Spleen (tissue), 7 donors: ENCODE results near the gene SAP30BP.

ENCODE experiments used
- CTCF ChIP-seq, 11 experiments: fragments of 200-600 bp in 7 of 11; fragments of 450-650 bp in 4 of 11; sonication (generic) in 4 of 11; IDR thresholded peaks in 8 of 11; conservative IDR thresholded peaks in 3 of 11; 1 replicate in 7 of 11; 2 replicates in 4 of 11; pipeline versions ENCODE4 v1.4.0 to v1.8.0; 2016 to 2021; ENCODE audit warnings: antibody characterized with exemption in 11 of 11, inconsistent platforms in 4 of 11, mild to moderate bottlenecking in 1 of 11
- POLR2A ChIP-seq, 3 donors: fragments of 450-650 bp; IDR thresholded peaks; one replicate each; pipeline ENCODE4 v1.5.1; 2017; ENCODE audit warnings: antibody characterized with exemption in 3 of 3, mild to moderate bottlenecking in 1 of 3
- POLR2AphosphoS5 ChIP-seq, 3 donors: sonication (generic); formaldehyde crosslinking; IDR thresholded peaks; one replicate each; pipeline ENCODE4 v1.5.1; 2017; ENCODE audit warnings: antibody characterized with exemption in 3 of 3
- donor health status: DM: no; HTN: no; CAD: no; lungs with moderate emphysema.
- donor health status: DM: no; HTN: no; CAD: no.
- donor health status: DM: no; HTN: no; CAD: no.

DNA sequence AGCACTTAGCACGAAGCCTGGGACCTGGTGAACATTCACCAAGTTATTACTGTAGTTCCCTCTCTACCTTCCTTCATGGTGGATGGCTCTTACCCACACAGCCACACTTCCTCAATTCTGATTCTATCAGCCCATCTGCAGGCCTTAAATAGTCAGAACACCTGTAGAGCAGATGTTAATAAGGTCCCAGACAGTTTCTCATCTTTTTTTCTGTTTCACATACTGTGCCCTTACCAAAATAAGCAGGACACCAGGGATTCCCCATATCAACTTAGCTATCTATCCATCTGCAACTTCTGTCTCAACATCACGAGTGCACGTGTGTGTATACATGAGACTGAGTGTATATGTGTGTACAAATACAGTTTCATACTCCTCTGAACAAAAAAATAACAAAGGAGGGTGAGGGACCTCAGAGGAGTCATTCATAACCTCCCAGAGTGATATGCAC lies 3.0 kb upstream of the SAP30BP start:
- TF ChIP-seq CTCF (IDR thresholded peaks at IDR 0.05 in 8 of 11, conservative IDR thresholded peaks at IDR 0.05 in 3 of 11) (no peak), POLR2A (IDR thresholded peaks at IDR 0.05) (no peak), POLR2AphosphoS5 (IDR thresholded peaks at IDR 0.05) (peak in 1 of 3 donors; percentile 65)
